DMS114 treated with DMSO at 0.1 percent for 48 hours (cell line): ENCODE measurements around the gene SSNA1.

Experiments
- DNase-seq: peaks from one replicate; lab custom pipeline; 2025; ENCODE audit not compliant: unreplicated experiment; lab: John Stamatoyannopoulos, UW

The SSNA1 gene

DNA sequence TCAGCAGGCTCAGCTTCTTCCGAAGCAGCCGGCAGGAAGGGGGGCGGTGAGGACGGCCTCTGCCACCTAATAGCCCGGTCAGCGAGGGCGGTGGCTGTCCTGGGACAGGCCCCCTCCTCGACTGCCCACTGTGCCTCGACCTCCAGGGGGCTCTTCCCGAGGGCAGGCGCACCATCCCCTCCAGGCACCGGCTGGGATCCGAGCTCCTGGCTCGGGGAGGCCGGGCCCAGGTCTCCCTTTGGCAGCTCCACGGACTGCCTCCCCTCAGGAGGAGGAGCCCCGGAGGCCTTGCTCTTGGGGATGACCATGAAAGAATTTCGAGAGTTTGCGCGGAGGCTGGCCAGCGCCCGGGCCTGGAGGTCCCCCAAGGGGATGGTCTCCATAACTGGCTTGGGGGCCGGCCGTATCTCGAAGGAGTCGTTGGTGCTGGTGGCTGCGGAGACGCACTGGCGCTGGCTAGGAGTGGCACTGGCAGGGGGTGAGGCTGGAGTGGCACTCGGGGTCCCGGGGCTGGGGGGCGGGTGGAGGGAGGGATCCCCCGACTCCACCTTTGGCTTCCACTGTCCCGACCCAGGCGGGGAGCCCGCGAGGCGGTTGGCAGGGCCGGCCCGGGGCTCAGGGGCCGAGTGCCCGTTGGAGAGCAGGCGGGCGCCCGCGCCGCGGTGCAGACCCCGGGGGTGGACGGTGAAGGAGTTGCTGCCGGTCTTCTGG lies 11.1 kb downstream of the SSNA1 start:
- DNase-seq, result no peak

DNA sequence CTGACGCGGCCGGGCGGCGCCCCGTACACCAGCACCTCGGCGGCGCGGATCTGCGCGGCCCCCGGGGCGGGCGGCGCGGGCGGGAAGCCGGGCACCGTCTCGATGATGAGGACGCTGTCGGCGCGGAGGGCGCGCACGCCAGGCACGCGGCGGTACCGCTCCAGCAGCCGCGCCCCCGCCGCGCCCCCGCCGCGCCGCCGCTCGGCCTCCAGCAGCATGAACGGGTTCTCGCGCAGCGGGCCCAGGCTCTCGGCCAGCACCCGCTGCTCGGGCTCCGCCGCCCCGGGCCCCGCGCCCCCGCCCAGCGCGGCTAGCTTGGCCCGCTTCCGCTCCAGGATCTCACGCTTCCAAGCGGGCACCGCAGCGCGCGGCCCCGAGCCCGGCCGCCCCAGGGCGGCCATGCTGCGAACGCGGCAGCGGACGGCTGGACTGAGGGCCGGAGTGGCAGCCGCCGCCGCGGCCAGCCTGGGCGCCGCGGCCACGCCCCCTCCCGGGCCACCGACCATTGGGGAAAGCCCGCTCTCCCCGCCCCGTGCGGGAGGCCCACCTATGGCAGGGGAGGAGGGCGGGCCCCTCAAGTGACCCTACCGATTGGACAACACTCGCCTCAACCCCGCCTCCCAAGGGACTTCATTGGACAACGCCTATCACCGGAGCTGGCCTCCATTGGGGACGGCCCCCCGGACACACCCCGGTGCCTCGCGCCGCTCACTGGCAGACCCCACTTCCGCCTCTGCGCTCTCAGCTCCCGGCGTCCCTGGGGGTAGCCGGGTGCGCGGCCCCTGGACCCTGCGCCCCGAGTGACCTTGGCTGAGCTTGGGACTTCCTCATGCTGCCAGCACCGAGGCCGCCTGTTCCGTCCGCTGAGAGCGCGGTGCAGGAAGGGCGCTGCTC lies 12.1 kb downstream of the SSNA1 start, which contains the start of gene TPRN:
Gene TPRN (minus strand): TSS at position 431 of the 894 bp plus-strand sequence. CDS start 30 bp downstream, at position 401.
- DNase-seq, result peak; percentile 92

DNA sequence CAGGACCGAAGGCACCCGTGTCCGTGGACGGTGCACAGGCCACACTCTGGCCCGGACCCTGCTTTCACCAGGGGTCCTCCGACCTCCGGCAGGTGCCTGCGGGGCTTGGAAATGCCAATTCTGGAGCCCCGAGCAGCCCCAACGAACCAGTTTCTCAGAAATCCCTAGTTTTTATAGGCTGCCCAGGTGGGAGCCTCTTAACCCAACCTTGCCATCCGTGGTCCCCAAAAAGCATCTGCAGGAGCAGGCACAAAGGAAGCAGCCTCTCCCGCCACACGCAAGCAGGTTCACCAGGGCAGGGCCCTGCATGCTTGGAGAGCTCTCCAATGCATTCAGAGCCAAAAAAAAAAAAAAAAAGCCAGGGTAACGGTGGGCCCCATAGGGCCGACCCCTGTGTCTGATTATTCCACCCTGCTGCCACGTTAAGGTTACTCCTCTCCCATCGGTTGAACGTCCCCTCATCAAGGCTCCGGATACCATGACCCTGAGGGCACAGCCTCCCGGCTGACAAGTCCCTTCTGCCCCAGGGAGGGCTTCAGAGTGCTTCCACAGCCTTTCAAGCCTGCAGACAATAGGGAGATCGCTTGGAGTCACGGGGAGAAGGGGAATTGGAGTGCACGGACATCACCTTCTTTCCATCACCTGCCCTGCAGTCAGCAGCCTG lies 12.9 kb downstream of the SSNA1 start:
- DNase-seq, result no peak

DNA sequence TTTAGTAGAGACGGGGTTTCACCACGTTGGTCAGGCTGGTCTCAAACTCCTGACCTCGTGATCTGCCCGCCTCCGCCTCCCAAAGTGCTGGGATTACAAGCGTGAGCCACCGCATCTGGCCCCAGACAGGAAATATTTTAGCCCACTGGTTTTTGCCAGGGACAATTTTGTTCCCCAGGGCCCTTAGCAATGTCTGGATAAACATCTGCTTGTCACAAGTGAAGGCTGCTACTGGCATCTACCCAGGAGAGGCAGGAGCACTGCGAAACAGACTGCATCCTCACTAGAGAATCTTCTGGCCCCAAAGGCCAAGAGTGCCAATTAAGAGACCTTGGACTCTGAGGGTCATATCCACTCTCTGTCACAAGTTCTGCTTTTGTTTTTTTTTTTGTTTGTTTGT lies 14.5 kb downstream of the SSNA1 start:
- no peak for DNase-seq

DNA sequence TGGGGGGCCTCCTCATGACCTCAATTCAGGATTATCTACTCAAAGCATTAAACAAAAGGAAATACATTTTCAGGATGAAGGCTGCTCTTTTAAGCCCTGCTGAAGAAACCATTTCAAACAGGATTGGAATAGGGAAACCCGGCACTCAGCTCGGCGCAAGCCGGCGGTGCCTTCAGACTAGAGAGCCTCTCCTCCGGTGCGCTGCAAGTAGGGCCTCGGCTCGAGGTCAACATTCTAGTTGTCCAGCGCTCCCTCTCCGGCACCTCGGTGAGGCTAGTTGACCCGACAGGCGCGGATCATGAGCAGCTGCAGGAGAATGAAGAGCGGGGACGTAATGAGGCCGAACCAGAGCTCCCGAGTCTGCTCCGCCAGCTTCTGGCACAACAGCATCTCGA lies 16.3 kb downstream of the SSNA1 start:
- DNase-seq, result no peak

DNA sequence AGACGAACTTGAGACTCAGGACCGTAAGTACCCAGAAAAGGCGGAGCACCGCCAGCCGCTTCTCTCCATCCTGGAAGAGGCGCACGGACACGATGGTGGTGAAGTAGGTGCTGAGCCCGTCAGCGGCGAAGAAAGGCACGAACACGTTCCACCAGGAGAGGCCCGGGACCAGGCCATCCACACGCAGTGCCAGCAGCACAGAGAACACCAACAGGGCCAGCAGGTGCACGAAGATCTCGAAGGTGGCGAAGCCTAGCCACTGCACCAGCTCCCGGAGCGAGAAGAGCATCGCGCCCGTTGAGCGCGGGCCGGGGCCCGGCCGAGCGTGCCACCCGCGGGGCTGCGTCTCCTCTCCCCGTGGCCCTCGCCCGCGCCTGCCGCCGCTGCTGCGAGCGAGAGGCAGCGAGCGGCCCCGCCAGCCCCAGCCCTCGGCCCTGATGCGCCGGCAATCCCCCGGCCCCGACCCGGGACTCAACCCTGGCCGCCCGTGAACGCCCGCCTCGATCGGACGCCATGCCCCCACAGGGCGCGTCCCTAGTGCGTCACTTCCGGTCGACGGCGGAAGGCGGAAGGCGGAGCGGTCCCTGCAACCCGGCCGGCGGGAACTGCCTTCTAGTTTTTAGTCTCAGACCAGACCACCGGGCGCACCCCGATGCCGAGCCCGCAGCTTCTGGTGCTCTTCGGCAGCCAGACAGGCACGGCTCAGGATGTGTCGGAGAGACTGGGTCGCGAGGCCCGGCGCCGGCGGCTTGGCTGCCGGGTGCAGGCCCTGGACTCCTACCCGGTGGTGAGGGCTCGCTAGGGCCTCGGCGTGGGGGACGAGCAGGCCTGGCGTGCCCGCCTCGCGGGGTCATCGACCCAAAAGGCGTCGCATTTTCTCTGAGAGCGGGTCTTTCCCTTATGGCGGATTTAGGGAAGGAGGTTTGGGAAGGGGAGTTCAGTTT lies 16.9 kb downstream of the SSNA1 start, which contains the start of the genes NDOR1 and TMEM203:
Gene NDOR1 (plus strand): TSS at position 575 of the 944 bp plus-strand sequence. CDS start 78 bp downstream, at position 653.
Gene TMEM203 (minus strand): TSS at position 523 of the 944 bp plus-strand sequence. CDS start 234 bp downstream, at position 289.
- peak; percentile 70 for DNase-seq

DNA sequence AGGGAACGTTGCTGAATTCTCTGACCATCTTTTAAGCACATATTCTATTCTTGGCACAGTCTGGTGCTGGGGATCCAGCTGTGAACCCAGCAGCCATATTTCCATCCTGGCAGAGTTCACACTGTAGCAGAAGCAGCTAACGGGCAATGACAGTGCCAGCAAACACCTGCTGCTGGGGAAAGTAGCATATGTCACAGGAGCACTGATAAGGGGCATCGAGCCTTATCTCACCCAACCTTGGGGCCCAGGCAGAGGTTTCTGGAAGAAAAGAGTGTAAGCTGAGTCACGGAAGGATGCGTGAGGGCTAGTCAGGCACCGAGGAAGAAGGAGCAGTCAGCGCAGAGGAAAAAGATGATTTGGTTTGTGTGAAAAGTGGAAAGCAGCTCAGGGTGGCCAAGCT lies 18.1 kb downstream of the SSNA1 start:
- no peak for DNase-seq

DNA sequence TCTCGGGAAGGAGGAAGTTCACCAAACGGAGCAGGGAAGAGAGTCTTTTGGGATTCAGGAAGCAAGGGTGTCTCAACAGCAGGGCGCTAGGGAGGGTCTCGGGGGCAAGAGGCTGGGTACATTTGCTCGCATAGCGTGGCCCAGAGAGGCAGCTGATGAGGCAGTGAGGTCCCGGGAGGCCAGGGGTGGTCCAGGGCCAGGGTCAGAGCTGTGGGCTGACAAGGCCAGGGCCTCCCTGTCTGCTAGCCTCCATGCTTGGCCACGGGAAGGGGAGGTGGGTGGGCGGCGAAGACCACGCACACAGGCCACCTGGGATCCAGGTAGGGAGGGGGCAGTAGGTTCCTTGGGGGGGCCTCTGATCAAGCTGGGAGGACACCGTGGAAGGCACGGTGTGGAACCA lies 23.1 kb downstream of the SSNA1 start:
- DNase-seq, result no peak

DNA sequence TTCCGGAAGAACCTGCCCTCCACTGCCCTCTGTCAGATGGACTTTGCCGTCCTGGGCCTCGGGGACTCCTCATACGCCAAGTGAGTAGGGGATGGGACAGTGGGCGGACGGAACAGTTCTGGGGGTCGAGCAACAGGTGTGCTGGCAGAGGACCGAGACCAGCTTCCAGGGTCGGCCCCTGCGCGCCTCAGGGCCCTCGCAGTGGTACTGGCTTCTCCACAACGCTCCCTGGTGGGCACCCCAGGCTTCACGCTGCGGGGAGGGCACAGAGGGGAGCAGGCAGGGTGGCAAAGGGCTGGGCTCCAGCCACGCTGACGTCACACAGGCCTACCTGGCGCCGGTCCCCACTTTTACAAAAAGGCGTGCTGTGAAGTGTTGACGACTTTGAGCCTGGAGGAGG lies 24.0 kb downstream of the SSNA1 start:
- DNase-seq, result no peak

DNA sequence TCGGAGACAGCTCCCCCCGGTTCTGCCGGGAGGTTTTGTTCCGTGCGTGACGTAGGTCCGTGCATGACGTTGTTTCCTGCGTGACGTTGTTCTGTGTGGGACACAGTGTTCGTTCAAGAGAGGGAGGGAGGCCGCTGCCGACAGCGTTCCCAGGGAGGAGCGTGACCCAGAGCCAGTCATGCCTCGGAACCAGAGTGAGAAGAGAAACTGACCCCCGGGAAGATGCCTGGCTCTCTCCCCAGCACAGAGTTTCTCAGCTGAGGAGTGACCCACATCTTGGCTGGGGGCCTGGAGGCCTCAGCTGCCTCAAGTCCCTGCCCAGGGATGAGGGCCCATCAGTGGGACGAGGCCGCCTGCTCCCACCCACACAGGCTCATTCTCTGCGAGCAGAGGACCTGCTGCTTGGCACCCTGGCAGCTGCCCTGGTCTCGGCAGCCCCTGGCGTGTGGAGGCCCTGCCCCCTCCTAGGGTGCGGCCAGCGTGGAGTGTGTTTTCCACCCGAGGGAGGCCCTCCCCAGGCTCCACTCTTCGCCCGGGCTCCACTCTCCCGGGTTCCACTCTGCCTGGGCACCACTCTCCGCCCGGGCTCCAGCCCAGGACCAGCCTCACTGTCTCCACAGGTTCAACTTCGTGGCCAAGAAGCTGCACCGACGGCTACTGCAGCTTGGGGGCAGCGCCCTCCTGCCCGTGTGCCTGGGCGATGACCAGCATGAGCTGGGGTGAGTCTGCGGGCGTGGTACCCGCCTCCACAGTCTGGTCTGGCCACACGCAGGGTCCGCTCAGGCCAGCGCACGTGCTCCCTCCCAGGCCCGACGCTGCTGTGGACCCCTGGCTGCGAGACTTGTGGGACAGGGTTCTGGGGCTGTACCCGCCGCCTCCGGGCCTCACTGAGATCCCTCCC lies 24.9 kb downstream of the SSNA1 start:
- no peak for DNase-seq

DNA sequence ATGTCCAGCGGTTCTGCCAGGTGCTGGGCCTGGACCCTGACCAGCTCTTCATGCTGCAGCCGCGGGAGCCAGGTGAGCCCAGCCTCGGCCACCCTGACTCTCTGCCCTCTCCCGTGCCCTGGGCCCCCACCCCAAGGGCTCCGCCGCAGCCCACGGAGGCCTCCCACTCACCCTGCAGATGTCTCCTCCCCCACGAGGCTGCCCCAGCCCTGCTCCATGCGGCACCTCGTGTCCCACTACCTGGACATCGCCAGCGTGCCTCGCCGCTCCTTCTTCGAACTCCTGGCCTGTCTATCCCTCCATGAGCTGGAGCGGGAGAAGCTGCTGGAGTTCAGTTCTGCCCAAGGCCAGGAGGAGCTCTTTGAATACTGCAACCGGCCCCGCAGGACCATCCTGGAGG lies 26.1 kb downstream of the SSNA1 start:
- DNase-seq, result no peak

DNA sequence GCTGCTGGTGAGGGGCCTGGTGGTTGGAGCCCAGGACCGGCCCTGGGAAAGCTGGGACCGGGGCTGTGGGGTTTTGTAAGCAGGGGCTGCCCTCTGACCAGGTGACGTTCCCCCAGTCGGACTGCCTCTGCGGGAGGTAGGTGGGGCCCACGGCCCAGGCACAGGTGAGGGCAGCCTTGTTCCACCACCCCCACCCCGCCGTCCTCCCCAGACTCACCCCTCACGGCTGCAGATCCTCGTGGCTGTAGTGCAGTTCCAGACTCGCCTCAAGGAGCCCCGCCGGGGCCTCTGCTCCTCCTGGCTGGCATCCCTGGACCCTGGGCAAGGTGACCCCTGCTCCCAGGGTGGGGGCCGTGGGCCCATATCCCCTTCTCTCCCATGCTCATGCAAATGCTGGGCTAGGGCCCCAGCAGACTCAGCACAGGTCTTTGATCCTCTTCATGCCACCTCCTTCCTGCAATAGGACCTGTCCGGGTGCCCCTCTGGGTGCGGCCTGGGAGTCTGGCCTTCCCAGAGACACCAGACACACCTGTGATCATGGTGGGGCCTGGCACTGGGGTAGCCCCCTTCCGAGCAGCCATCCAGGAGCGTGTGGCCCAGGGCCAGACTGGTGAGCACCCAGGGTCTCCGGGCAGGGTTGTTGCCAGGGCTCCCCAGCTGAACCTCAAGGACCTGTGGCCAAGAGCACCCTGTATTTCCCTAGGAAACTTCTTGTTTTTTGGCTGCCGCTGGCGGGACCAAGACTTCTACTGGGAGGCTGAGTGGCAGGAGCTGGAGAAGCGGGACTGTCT lies 26.9 kb downstream of the SSNA1 start:
- no peak for DNase-seq

DNA sequence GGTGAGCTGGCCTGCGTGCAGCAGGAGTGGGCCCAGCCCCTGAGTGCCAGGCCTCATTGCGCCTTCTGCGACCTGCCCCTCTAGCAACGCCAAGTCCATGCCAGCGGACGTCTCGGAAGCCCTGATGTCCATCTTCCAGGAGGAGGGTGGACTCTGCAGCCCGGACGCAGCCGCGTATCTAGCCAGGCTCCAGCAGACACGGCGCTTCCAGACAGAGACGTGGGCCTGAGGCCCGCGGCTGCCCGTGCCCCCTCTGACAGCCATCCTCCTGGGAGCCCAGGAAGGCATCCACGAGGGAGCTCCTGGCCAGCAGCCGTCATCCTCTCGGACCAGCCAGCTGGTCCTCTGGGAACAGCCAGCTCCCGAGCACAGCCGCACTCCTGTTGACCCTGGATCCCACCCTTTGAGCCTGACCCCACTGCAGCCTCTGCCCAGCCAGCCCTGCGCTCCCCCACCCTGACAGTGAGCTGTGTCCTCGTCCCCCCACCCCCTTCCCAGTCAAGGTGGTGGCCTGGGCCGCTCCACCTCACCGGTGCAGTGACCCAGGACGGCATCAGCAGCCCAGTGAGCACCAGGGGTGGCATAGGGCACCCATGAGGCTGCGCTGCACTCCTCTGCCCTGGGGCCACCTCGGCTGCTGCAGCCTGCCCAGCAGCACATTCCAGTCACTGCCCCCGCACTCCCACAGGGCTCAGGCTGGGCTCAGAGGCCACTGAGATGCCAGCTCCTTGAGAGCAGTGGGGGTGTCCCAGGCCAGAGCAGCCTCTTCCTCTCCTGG lies 27.9 kb downstream of the SSNA1 start:
- DNase-seq, result no peak

DNA sequence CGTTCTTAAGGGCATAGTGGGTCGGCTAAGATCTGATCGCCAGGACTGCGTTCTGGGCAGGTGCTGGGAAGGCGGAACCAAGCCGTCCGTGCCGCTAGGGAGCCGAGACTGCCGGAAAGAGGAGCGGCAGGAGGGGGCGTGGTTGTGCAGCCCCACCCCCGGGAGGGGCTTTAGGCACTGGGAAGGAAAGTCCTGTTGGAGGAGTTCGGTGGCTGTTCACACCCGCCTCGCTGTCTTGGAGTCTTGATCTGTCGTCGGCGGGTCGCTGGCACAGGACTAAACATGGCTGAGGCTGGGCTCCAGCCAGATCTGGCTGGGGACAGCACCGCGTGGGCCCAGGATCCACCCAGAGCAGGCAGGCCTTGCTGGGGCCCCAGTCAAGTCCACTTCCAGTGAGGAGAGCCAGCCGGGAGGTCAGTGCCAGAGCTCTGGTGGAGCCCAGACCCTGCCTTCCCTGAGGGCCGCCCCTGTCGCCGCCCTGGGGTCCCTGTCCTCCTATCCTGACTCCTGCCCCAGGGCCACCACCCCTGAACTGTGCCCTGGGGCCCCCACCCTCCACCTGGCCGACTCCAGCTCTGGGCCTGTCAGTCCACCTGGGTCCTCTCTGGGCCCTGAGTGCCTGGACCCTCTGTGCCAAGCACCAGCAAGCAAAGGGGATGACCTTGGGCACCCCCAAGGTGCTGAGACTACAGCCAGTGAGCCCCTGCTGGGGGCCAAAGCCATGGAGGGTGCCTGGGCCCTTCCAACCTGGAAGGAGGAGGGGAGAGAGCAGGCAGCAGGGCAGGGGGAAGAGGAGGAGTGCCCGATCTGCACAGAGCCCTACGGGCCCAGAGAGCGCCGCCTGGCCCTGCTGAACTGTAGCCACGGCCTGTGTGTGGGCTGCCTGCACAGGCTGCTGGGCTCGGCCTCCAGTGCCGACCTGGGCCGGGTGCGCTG lies 29.1 kb downstream of the SSNA1 start:
- no peak for DNase-seq

DNA sequence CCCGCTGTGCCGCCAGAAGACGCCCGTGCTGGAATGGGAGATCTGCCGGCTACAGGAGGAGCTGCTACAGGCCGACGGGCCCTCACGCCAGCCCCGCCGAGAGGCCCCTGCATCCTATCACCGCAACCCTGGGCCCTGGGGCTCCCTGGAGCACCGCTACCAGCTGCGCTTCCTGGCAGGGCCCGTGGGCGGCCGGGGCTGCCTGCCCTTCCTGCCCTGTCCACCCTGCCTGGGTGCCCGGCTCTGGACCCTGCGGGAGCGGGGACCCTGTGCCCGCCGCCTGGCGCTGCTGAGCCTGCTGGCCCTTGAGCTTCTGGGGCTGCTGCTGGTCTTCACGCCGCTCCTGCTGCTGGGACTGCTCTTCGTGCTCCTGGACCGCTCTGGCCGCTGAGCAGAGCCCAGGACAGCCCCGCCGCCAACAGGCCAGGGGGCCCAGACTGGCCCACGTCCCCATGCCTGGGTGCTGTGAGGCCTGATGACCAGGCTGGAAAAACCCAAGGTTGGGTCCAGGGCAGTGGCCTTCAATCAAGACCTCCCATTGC lies 29.8 kb downstream of the SSNA1 start:
- no peak for DNase-seq

DNA sequence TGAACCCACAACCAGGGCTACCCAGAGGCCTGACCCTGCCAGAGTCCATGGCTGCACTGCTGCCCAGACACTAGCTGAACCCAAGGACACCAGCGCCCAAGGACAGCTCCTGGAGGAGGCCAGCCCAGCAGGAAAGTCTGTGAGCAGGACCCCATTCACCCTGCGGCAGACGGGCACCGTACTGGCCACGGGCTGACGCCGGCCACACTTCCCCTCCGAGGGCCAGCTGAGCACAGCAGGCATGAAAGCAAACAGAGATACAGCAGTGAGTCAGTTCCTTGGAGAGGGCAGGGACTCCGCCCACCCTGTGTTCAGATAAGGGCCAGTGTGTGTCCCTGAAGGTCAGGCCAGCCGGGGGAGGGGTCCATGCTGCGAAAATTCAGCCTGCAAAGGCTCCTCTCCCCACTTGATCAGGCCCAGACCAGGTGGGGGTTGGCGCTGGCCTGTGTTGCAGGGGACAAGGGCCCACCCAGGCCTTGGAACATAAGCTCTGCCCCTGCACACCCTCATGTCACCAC lies 30.3 kb downstream of the SSNA1 start:
- no peak for DNase-seq
